CD4-positive, alpha-beta T cell (primary cell): ENCODE data around the gene FOXO3. TPM values are rescaled to one million over a fixed set of nuclear protein-coding genes. Genes with fewer than 3 reads are reported as not detected.

ENCODE experiments used
- ATAC-seq: fragments of 200-7000 bp; cut with Tn5 transposase; one replicate; pipeline ENCODE4 v1.10.0; 2022; ENCODE audit warnings: mild to moderate bottlenecking; ENCODE audit not compliant: poor library complexity
- CTCF ChIA-PET: fragments of 350-600 bp; sonication (Branson Sonifier 250); formaldehyde crosslinking; loops from one replicate; lab custom pipeline; 2021; ENCODE audit warnings: antibody characterized with exemption, inconsistent platforms; lab: Charles Lee
- POLR2A ChIA-PET: fragments of 350-600 bp; sonication (Branson Sonifier 250); formaldehyde crosslinking; loops from one replicate; lab custom pipeline; 2021; ENCODE audit warnings: antibody characterized with exemption, inconsistent platforms; lab: Charles Lee
- DNase-seq, 14 experiments: peaks; one replicate each; pipeline ENCODE4 v3.0.0-alpha.2; 2013 to 2020; ENCODE audit warnings: mixed read lengths in 2 of 14
- H3K27ac ChIP-seq, 2 donors: one replicate each; pipeline versions ENCODE4 v1.5.1 to v1.7.0; 2013; ENCODE audit warnings: low read length in 2 of 2, low read depth in 1 of 2, mild to moderate bottlenecking in 1 of 2
- H3K27me3 ChIP-seq, 2 experiments: 1 replicate in 1 of 2; 2 replicates in 1 of 2; pipeline versions ENCODE4 v1.6.1 to v1.7.0; 2013; ENCODE audit warnings: low read length in 2 of 2, control low read depth in 1 of 2, mild to moderate bottlenecking in 1 of 2, moderate library complexity in 1 of 2; ENCODE audit not compliant: insufficient read depth in 2 of 2, control insufficient read depth in 1 of 2
- H3K36me3 ChIP-seq: one replicate; pipeline ENCODE4 v1.6.1; 2013; ENCODE audit warnings: low read length, control low read depth; ENCODE audit not compliant: insufficient read depth
- H3K4me1 ChIP-seq: one replicate; pipeline ENCODE4 v1.6.1; 2013; ENCODE audit warnings: low read length, control low read depth; ENCODE audit not compliant: insufficient read depth
- H3K4me3 ChIP-seq: one replicate; pipeline ENCODE4 v1.5.1; 2013; ENCODE audit warnings: mild to moderate bottlenecking, low read length, moderate library complexity
- H3K9me3 ChIP-seq, 2 experiments: 1 replicate in 1 of 2; 2 replicates in 1 of 2; pipeline versions ENCODE4 v1.6.1 to v1.7.0; 2013; ENCODE audit warnings: low read length in 2 of 2, mild to moderate bottlenecking in 2 of 2, control low read depth in 1 of 2, moderate library complexity in 1 of 2; ENCODE audit not compliant: control insufficient read depth in 1 of 2, insufficient read depth in 1 of 2
- H3K27ac Mint-ChIP-seq: one replicate; pipeline ENCODE4 v1.8.0; 2020; ENCODE audit warnings: mixed read lengths
- H3K27me3 Mint-ChIP-seq: one replicate; pipeline ENCODE4 v1.8.0; 2021; ENCODE audit warnings: mixed read lengths
- H3K36me3 Mint-ChIP-seq: one replicate; pipeline ENCODE4 v1.8.0; 2021; ENCODE audit warnings: low read depth, mixed read lengths
- H3K4me1 Mint-ChIP-seq: one replicate; pipeline ENCODE4 v1.8.0; 2021; ENCODE audit warnings: low read depth, mixed read lengths
- H3K4me3 Mint-ChIP-seq: one replicate; pipeline ENCODE4 v1.8.0; 2020; ENCODE audit warnings: mild to moderate bottlenecking, mixed read lengths
- H3K9me3 Mint-ChIP-seq: one replicate; pipeline ENCODE4 v1.8.0; 2020; ENCODE audit warnings: mixed read lengths
- CTCF ChIP-seq: fragments of 200-600 bp; IDR thresholded peaks from one replicate; pipeline ENCODE4 v1.8.0; 2022; ENCODE audit warnings: antibody characterized with exemption, mild to moderate bottlenecking
- intact Hi-C, 2 experiments: fragments of 100-400 bp; cut with DNase I in 1 of 2; cut with micrococcal nuclease in 1 of 2; formaldehyde crosslinking; loops; one replicate each; pipeline versions ENCODE4 v1.15.1 to v1.9.0; 2023 to 2025; cut with DNase I, micrococcal nuclease
- total RNA-seq, 174 experiments: library from RNA in 2 of 174; stranded (reverse) in 2 of 174; gene quantifications; one replicate each; pipeline ENCODE4 v1.2.3 and lab custom pipeline; 2021 to 2026

Gene FOXO3
- total RNA-seq, 2 experiments from 2014 or later = 24.3 to 25.3 TPM

- Histone ChIP-seq H3K9me3 (peaks cover 0 to 5% of the 10 kb centered on the region in 2 experiments), H3K4me3 (no peak overlapping the region), H3K4me1 (peaks cover 11% of the 10 kb centered on the region), H3K27ac (no peak overlapping the region), H3K27me3 (no peaks in the 10 kb centered on the region), H3K36me3 (no peaks in the 10 kb centered on the region)
- CTCF ChIA-PET = no interaction called here
- H3K4me1 Mint-ChIP-seq = peaks cover 72% of the 10 kb centered on the region
- H3K27ac Mint-ChIP-seq = no peak overlapping the region
- no peak overlapping the region for H3K4me3 Mint-ChIP-seq
- TF ChIP-seq CTCF = no peak
- DNase-seq (peak in 1 of 14 experiments; percentile 26), ATAC-seq (no peak)
- POLR2A ChIA-PET = no interaction called here
- peaks cover 5% of the 10 kb centered on the region for H3K9me3 Mint-ChIP-seq
- no peaks in the 10 kb centered on the region for H3K27me3 Mint-ChIP-seq
- intact Hi-C loops = loop anchor here in 1 of 2 experiments (5.0 kb wide), 1 partner anchor 49 kb away; no protein-coding TSS in a partner anchor
- H3K36me3 Mint-ChIP-seq = peaks cover 17% of the 10 kb centered on the region
Observed at GRCh38 chr6:108616544-108616943, 55.8 kb downstream of the FOXO3 start.

GRCh38 chr6:108616973-108617372, 56.3 kb downstream of the FOXO3 start:
- ChIA-PET POLR2A (no interaction called here), CTCF (no interaction called here)
- no peak overlapping the region for H3K27ac Mint-ChIP-seq
- Histone ChIP-seq H3K36me3 (no peaks in the 10 kb centered on the region), H3K9me3 (peaks cover 0 to 5% of the 10 kb centered on the region in 2 experiments), H3K4me1 (peaks cover 15% of the 10 kb centered on the region), H3K27ac (no peak overlapping the region), H3K27me3 (no peaks in the 10 kb centered on the region), H3K4me3 (no peak overlapping the region)
- no peak for TF ChIP-seq CTCF
- intact Hi-C loops = loop anchor here in 1 of 2 experiments (5.0 kb wide), 1 partner anchor 50 kb away; no protein-coding TSS in a partner anchor
- ATAC-seq = no peak
- no peak for DNase-seq
- peaks cover 73% of the 10 kb centered on the region for H3K4me1 Mint-ChIP-seq
- H3K36me3 Mint-ChIP-seq = peaks cover 14% of the 10 kb centered on the region
- no peaks in the 10 kb centered on the region for H3K27me3 Mint-ChIP-seq
- peaks cover 3% of the 10 kb centered on the region for H3K9me3 Mint-ChIP-seq
- H3K4me3 Mint-ChIP-seq = no peak overlapping the region

- ATAC-seq = no peak
- POLR2A ChIA-PET = no interaction called here
- no peak for DNase-seq
- Histone ChIP-seq H3K9me3 (no peaks in the 10 kb centered on the region), H3K4me1 (peaks cover 23% of the 10 kb centered on the region), H3K4me3 (no peak overlapping the region), H3K27ac (no peak overlapping the region), H3K36me3 (no peaks in the 10 kb centered on the region), H3K27me3 (no peaks in the 10 kb centered on the region)
- no peaks in the 10 kb centered on the region for H3K9me3 Mint-ChIP-seq
- CTCF ChIA-PET = interaction anchor here (1.1 kb wide), 1 partner anchor 17 kb away, joined by 4 read pairs; no protein-coding TSS in a partner anchor
- peaks cover under 1% of the 10 kb centered on the region for H3K36me3 Mint-ChIP-seq
- no peaks in the 10 kb centered on the region for H3K27me3 Mint-ChIP-seq
- H3K4me1 Mint-ChIP-seq = peaks cover 85% of the 10 kb centered on the region
- no peak overlapping the region for H3K4me3 Mint-ChIP-seq
- no peak overlapping the region for H3K27ac Mint-ChIP-seq
- no peak for TF ChIP-seq CTCF
- intact Hi-C loops = loop anchor here in 1 of 2 experiments (5.0 kb wide), 1 partner anchor 51 kb away; no protein-coding TSS in a partner anchor
Observed at GRCh38 chr6:108618623-108619152, 58.0 kb downstream of the FOXO3 start.
